K562 (cell line): ENCODE results near the gene ACTL9. TPM values are rescaled to one million over a fixed set of nuclear protein-coding genes. Genes with fewer than 3 reads are reported as not detected.

Experiments
- ARNT ChIP-seq, 2 experiments: fragments of 450-650 bp; IDR thresholded peaks; 2 replicates each; pipeline ENCODE4 v1.6.1; 2016; ENCODE audit warnings: mild to moderate bottlenecking in 1 of 2
- ATF1 ChIP-seq, 2 experiments: fragments of 450-650 bp in 1 of 2; IDR thresholded peaks; 2 replicates each; pipeline ENCODE4 v1.6.1; 2016; ENCODE audit warnings: missing compliant biosample characterization in 1 of 2, missing genetic modification characterization in 1 of 2
- DPF2 ChIP-seq: fragments of 450-650 bp; IDR thresholded peaks from 2 replicates; pipeline ENCODE4 v1.6.1; 2016
- MAFG ChIP-seq: fragments of 450-650 bp; conservative IDR thresholded peaks from 2 replicates; pipeline ENCODE4 v1.6.1; 2016; ENCODE audit warnings: missing genetic modification characterization, missing compliant biosample characterization
- MCM3 ChIP-seq: fragments of 450-650 bp; IDR thresholded peaks from 2 replicates; pipeline ENCODE4 v1.6.1; 2016
- MTA3 ChIP-seq: fragments of 450-650 bp; formaldehyde crosslinking; IDR thresholded peaks from 2 replicates; pipeline ENCODE4 v1.6.1; 2017; ENCODE audit warnings: mild to moderate bottlenecking, borderline replicate concordance
- NCOA1 ChIP-seq: fragments of 450-650 bp; IDR thresholded peaks from 2 replicates; pipeline ENCODE4 v1.6.1; 2016; ENCODE audit warnings: low read depth
- NR2C2 ChIP-seq, 2 experiments: fragments of 200-800 bp in 1 of 2; sonication (Bioruptor generic) in 1 of 2; sonication (generic) in 1 of 2; formaldehyde crosslinking in 1 of 2; IDR thresholded peaks; 2 replicates each; pipeline versions ENCODE4 v1.6.1 to v1.8.0; 2016 to 2022; ENCODE audit warnings: mild to moderate bottlenecking in 1 of 2, missing compliant biosample characterization in 1 of 2, missing genetic modification characterization in 1 of 2, missing genetic modification reagents in 1 of 2
- RNF2 ChIP-seq: sonication (generic); IDR thresholded peaks from 2 replicates; pipeline ENCODE4 v1.6.1; 2016
- SETDB1 ChIP-seq: IDR thresholded peaks from one replicate; pipeline ENCODE4 v1.6.1; 2012; ENCODE audit warnings: low read length, control low read depth, inconsistent platforms
- SMARCA4 ChIP-seq: fragments of 450-650 bp; IDR thresholded peaks from 2 replicates; pipeline ENCODE4 v1.6.1; 2016
- TEAD1 ChIP-seq, 2 experiments: fragments of 450-650 bp in 1 of 2; sonication (generic) in 1 of 2; formaldehyde crosslinking; IDR thresholded peaks; 2 replicates each; pipeline versions ENCODE4 v1.4.0 to v1.8.0; 2020 to 2022; ENCODE audit warnings: mild to moderate bottlenecking in 2 of 2, missing genetic modification reagents in 1 of 2
- polyA plus RNA-seq, 8 experiments: library from polyadenylated mRNA; depleted of rRNA in 4 of 8; stranded (reverse) in 5 of 8; unstranded in 3 of 8; fragments of >200 nt; fragmentation: Nextera tagmentation in 2 of 8; fragmentation: Illumina TruSeq in 1 of 8; extraction: Ambion mirVana in 2 of 8; extraction: Trizol in 1 of 8; gene quantifications; 2 replicates each; pipeline versions ENCODE4 v1.2.1 to v1.2.3, GENCODE V29; 2011 to 2014; ENCODE audit warnings: inconsistent platforms in 1 of 8, missing spikeins in 1 of 8
- total RNA-seq, 7 experiments: library from RNA; depleted of rRNA in 6 of 7; stranded (reverse); fragments of >200 nt in 6 of 7; fragmentation: Illumina TruSeq in 2 of 7; extraction: Trizol in 2 of 7; gene quantifications; 2 replicates each; pipeline versions ENCODE4 v1.2.1 to v1.2.3, GENCODE V29; 2011 to 2021; ENCODE audit warnings: low replicate concordance in 1 of 7
- TF ChIP-seq, protein P1 (sequence below): fragments of 450-650 bp; IDR thresholded peaks from 2 replicates; pipeline ENCODE4 v1.6.1; 2016; ENCODE audit warnings: mild to moderate bottlenecking, moderate library complexity
- TF ChIP-seq, protein P2 (sequence below), 2 experiments: IDR thresholded peaks in 1 of 2; conservative IDR thresholded peaks in 1 of 2; 2 replicates each; pipeline ENCODE4 v1.6.1; 2016; ENCODE audit warnings: low read depth in 2 of 2, mild to moderate bottlenecking in 1 of 2, missing compliant biosample characterization in 1 of 2, missing genetic modification characterization in 1 of 2, moderate library complexity in 1 of 2

The ACTL9 gene
- total and polyA plus RNA-seq, 9 of the 15 experiments (the other 6 are each of a cell fraction or from before 2014, with no cell fraction given): not detected

DNA sequence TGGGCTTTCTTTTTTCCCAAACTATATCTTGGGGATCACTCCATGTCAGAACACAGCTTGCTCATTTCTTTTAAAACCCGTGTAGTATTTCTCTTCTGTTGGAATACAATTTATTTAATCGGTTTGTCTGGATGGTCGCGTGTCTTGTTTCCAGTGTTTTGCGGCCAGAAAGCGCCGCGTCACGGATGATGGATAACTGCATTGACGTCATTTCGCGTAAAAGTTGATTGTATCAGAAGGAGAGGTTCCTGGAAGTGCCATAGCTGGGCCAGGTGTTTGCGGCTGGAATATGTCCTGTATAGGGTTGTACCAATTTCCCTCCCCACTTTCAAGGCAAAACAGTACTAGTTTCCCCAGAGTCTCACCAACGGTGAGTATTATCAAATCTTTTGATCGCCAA is 9.7 kb downstream of the ACTL9 start (continued):
- TF ChIP-seq, protein P1, sequence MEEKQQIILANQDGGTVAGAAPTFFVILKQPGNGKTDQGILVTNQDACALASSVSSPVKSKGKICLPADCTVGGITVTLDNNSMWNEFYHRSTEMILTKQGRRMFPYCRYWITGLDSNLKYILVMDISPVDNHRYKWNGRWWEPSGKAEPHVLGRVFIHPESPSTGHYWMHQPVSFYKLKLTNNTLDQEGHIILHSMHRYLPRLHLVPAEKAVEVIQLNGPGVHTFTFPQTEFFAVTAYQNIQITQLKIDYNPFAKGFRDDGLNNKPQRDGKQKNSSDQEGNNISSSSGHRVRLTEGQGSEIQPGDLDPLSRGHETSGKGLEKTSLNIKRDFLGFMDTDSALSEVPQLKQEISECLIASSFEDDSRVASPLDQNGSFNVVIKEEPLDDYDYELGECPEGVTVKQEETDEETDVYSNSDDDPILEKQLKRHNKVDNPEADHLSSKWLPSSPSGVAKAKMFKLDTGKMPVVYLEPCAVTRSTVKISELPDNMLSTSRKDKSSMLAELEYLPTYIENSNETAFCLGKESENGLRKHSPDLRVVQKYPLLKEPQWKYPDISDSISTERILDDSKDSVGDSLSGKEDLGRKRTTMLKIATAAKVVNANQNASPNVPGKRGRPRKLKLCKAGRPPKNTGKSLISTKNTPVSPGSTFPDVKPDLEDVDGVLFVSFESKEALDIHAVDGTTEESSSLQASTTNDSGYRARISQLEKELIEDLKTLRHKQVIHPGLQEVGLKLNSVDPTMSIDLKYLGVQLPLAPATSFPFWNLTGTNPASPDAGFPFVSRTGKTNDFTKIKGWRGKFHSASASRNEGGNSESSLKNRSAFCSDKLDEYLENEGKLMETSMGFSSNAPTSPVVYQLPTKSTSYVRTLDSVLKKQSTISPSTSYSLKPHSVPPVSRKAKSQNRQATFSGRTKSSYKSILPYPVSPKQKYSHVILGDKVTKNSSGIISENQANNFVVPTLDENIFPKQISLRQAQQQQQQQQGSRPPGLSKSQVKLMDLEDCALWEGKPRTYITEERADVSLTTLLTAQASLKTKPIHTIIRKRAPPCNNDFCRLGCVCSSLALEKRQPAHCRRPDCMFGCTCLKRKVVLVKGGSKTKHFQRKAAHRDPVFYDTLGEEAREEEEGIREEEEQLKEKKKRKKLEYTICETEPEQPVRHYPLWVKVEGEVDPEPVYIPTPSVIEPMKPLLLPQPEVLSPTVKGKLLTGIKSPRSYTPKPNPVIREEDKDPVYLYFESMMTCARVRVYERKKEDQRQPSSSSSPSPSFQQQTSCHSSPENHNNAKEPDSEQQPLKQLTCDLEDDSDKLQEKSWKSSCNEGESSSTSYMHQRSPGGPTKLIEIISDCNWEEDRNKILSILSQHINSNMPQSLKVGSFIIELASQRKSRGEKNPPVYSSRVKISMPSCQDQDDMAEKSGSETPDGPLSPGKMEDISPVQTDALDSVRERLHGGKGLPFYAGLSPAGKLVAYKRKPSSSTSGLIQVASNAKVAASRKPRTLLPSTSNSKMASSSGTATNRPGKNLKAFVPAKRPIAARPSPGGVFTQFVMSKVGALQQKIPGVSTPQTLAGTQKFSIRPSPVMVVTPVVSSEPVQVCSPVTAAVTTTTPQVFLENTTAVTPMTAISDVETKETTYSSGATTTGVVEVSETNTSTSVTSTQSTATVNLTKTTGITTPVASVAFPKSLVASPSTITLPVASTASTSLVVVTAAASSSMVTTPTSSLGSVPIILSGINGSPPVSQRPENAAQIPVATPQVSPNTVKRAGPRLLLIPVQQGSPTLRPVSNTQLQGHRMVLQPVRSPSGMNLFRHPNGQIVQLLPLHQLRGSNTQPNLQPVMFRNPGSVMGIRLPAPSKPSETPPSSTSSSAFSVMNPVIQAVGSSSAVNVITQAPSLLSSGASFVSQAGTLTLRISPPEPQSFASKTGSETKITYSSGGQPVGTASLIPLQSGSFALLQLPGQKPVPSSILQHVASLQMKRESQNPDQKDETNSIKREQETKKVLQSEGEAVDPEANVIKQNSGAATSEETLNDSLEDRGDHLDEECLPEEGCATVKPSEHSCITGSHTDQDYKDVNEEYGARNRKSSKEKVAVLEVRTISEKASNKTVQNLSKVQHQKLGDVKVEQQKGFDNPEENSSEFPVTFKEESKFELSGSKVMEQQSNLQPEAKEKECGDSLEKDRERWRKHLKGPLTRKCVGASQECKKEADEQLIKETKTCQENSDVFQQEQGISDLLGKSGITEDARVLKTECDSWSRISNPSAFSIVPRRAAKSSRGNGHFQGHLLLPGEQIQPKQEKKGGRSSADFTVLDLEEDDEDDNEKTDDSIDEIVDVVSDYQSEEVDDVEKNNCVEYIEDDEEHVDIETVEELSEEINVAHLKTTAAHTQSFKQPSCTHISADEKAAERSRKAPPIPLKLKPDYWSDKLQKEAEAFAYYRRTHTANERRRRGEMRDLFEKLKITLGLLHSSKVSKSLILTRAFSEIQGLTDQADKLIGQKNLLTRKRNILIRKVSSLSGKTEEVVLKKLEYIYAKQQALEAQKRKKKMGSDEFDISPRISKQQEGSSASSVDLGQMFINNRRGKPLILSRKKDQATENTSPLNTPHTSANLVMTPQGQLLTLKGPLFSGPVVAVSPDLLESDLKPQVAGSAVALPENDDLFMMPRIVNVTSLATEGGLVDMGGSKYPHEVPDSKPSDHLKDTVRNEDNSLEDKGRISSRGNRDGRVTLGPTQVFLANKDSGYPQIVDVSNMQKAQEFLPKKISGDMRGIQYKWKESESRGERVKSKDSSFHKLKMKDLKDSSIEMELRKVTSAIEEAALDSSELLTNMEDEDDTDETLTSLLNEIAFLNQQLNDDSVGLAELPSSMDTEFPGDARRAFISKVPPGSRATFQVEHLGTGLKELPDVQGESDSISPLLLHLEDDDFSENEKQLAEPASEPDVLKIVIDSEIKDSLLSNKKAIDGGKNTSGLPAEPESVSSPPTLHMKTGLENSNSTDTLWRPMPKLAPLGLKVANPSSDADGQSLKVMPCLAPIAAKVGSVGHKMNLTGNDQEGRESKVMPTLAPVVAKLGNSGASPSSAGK: no peak; the same call in 1 of the 2 replicates
- TF ChIP-seq NCOA1 (peak; percentile 68; the same call in 1 of the 2 replicates), SMARCA4 (peak; percentile 62), ATF1 (CRISPR knock-in tag; IDR thresholded peaks at IDR 0.05) (no peak), ATF1 (tag; IDR thresholded peaks at IDR 0.05) (peak; percentile 94), MTA3 (peak; percentile 58; the same call in 1 of the 2 replicates), RNF2 (peak; percentile 48; the same call in 1 of the 2 replicates), ARNT (IDR thresholded peaks at IDR 0.05) (no peak), SETDB1 (no peak), DPF2 (0 out of 2 replicates have a peak, but pooled peaks have one; percentile 21), MAFG (tag) (peak; percentile 34; the same call in 1 of the 2 replicates), TEAD1 (CRISPR knock-in tag; IDR thresholded peaks at IDR 0.05) (no peak), MCM3 (no peak), NR2C2 (CRISPR knock-in tag; IDR thresholded peaks at IDR 0.05) (no peak), NR2C2 (tag; IDR thresholded peaks at IDR 0.05) (peak; percentile 52; the same call in 1 of the 2 replicates)
- TF ChIP-seq, protein P2, sequence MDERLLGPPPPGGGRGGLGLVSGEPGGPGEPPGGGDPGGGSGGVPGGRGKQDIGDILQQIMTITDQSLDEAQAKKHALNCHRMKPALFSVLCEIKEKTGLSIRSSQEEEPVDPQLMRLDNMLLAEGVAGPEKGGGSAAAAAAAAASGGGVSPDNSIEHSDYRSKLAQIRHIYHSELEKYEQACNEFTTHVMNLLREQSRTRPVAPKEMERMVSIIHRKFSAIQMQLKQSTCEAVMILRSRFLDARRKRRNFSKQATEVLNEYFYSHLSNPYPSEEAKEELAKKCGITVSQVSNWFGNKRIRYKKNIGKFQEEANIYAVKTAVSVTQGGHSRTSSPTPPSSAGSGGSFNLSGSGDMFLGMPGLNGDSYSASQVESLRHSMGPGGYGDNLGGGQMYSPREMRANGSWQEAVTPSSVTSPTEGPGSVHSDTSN (CRISPR knock-in tag; IDR thresholded peaks at IDR 0.05; ENCODE audit: low read depth): no peak
- TF ChIP-seq, protein P2 (tag; conservative IDR thresholded peaks at IDR 0.05; ENCODE audit: low read depth): peak; percentile 64
